Spleen (tissue), 7 donors: ENCODE measurements around the gene MZT2B.
"Not testable (repeated sequence)": the region's sequence is repeated elsewhere in the genome, so short reads cannot be mapped to it uniquely, and the experiment has no call there.

Source experiments
- CTCF ChIP-seq, 11 experiments: fragments of 200-600 bp in 7 of 11; fragments of 450-650 bp in 4 of 11; sonication (generic) in 4 of 11; IDR thresholded peaks in 8 of 11; conservative IDR thresholded peaks in 3 of 11; 1 replicate in 7 of 11; 2 replicates in 4 of 11; pipeline versions ENCODE4 v1.4.0 to v1.8.0; 2016 to 2021; ENCODE audit warnings: antibody characterized with exemption in 11 of 11, inconsistent platforms in 4 of 11, mild to moderate bottlenecking in 1 of 11
- POLR2A ChIP-seq, 3 donors: fragments of 450-650 bp; IDR thresholded peaks; one replicate each; pipeline ENCODE4 v1.5.1; 2017; ENCODE audit warnings: antibody characterized with exemption in 3 of 3, mild to moderate bottlenecking in 1 of 3
- POLR2AphosphoS5 ChIP-seq, 3 donors: sonication (generic); formaldehyde crosslinking; IDR thresholded peaks; one replicate each; pipeline ENCODE4 v1.5.1; 2017; ENCODE audit warnings: antibody characterized with exemption in 3 of 3
- donor health status: DM: no; HTN: no; CAD: no; lungs with moderate emphysema.
- donor health status: DM: no; HTN: no; CAD: no.
- donor health status: DM: no; HTN: no; CAD: no.

DNA sequence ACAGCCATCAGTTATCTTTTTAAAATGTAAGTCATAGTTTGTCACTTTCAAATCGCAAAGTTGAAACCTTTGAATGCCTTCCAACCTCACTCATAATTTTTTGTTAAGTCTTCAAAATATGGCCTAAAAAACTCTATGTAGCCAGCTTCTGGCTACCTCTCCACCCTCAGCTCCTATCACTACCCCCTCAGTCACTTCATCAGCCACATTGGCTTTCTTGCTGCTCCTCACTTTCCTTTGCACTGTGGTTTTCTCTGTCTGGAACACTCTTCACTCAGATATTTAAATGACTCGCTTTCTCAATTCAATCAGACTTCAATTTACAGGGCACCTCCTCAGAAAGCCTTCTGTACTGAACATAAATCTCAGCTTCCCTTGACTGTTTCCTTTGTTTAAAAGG lies 51.0 kb downstream of the MZT2B start:
- not testable (repeated sequence) for TF ChIP-seq POLR2A (IDR thresholded peaks at IDR 0.05); CTCF (IDR thresholded peaks at IDR 0.05 in 8 of 11, conservative IDR thresholded peaks at IDR 0.05 in 3 of 11); POLR2AphosphoS5 (IDR thresholded peaks at IDR 0.05)
